T1000 (cell line): ENCODE measurements around the gene RAD51B.

ENCODE experiments used
- DNase-seq: peaks from one replicate; lab custom pipeline; 2025; ENCODE audit warnings: mixed read lengths; lab: John Stamatoyannopoulos, UW

The RAD51B gene

GRCh38 chr14:68774771-68775613 is 955.4 kb downstream of the RAD51B start:
- DNase-seq, result peak; percentile 26

GRCh38 chr14:68775614-68776126 is 956.1 kb downstream of the RAD51B start:
- no peak for DNase-seq

GRCh38 chr14:68777644-68778043 is 958.1 kb downstream of the RAD51B start:
- no peak for DNase-seq
